WTC11 (cell line): Measurements from ENCODE around the gene DDB1. TPM values are rescaled to one million over a fixed set of nuclear protein-coding genes. Genes with fewer than 3 reads are reported as not detected.

Experiments used
- ATAC-seq: fragments of 200-7000 bp; cut with Tn5 transposase; 2 replicates; pipeline ENCODE4 v1.10.0; 2021; ENCODE audit warnings: mild to moderate bottlenecking, moderate library complexity
- CTCF ChIA-PET: fragments of 300-600 bp; sonication (Branson Sonifier 250); formaldehyde crosslinking; loops from one replicate; lab custom pipeline; 2021; ENCODE audit warnings: antibody characterized with exemption; lab: Charles Lee
- POLR2A ChIA-PET: fragments of 350-600 bp; sonication (Branson Sonifier 250); formaldehyde crosslinking; loops from one replicate; lab custom pipeline; 2021; ENCODE audit warnings: antibody characterized with exemption; lab: Charles Lee
- DNase-seq: peaks from one replicate; pipeline ENCODE4 v3.0.0; 2021; ENCODE audit warnings: low spot score
- H3K27ac Mint-ChIP-seq: 2 replicates; pipeline ENCODE4 v1.8.0; 2021; ENCODE audit warnings: mixed read lengths
- H3K27me3 Mint-ChIP-seq: 2 replicates; pipeline ENCODE4 v1.8.0; 2021; ENCODE audit warnings: low read depth, mild to moderate bottlenecking, moderate library complexity, mixed read lengths
- H3K36me3 Mint-ChIP-seq: 2 replicates; pipeline ENCODE4 v1.8.0; 2021; ENCODE audit warnings: mixed read lengths
- H3K4me1 Mint-ChIP-seq: 2 replicates; pipeline ENCODE4 v1.8.0; 2022; ENCODE audit warnings: mixed read lengths
- H3K4me3 Mint-ChIP-seq: 2 replicates; pipeline ENCODE4 v1.8.0; 2021; ENCODE audit warnings: mild to moderate bottlenecking, moderate library complexity, mixed read lengths
- H3K9me3 Mint-ChIP-seq: 2 replicates; pipeline ENCODE4 v1.8.0; 2021; ENCODE audit warnings: mixed read lengths
- AFF4 ChIP-seq: sonication (generic); formaldehyde crosslinking; IDR thresholded peaks from 2 replicates; pipeline ENCODE4 v1.8.1; 2023; ENCODE audit warnings: mild to moderate bottlenecking, missing genetic modification reagents, borderline replicate concordance
- ATF2 ChIP-seq: sonication (generic); formaldehyde crosslinking; IDR thresholded peaks from 2 replicates; pipeline ENCODE4 v1.8.1; 2022; ENCODE audit warnings: low read depth, missing genetic modification reagents, borderline replicate concordance
- E2F5 ChIP-seq: sonication (generic); formaldehyde crosslinking; IDR thresholded peaks from 2 replicates; pipeline ENCODE4 v1.8.1; 2022; ENCODE audit warnings: mild to moderate bottlenecking, moderate library complexity, missing genetic modification reagents
- EMX1 ChIP-seq: fragments of 250-450 bp; sonication (Bioruptor Pico); IDR thresholded peaks from 2 replicates; pipeline ENCODE4 v1.8.0; 2021; ENCODE audit warnings: mild to moderate bottlenecking
- ESRRA ChIP-seq: sonication (generic); formaldehyde crosslinking; IDR thresholded peaks from 2 replicates; pipeline ENCODE4 v1.8.1; 2022; ENCODE audit warnings: mild to moderate bottlenecking, missing genetic modification reagents, borderline replicate concordance
- FOXK1 ChIP-seq: sonication (generic); formaldehyde crosslinking; IDR thresholded peaks from 2 replicates; pipeline ENCODE4 v1.8.0; 2022; ENCODE audit warnings: mild to moderate bottlenecking, moderate library complexity, missing genetic modification reagents
- OVOL2 ChIP-seq: fragments of 250-450 bp; sonication (Bioruptor Pico); IDR thresholded peaks from 2 replicates; pipeline ENCODE4 v1.9.0; 2021; ENCODE audit warnings: mild to moderate bottlenecking, borderline replicate concordance
- SOX15 ChIP-seq: fragments of 250-450 bp; sonication (Bioruptor Pico); IDR thresholded peaks from 2 replicates; pipeline ENCODE4 v1.9.0; 2021; ENCODE audit warnings: mild to moderate bottlenecking
- ZNF121 ChIP-seq: sonication (generic); formaldehyde crosslinking; IDR thresholded peaks from 2 replicates; pipeline ENCODE4 v1.8.0; 2023; ENCODE audit warnings: missing genetic modification reagents
- total RNA-seq: library from RNA; stranded (reverse); gene quantifications from 3 replicates; pipeline ENCODE4 v1.2.3, GENCODE V29; 2021
- TF ChIP-seq, protein P1 (sequence below): sonication (generic); formaldehyde crosslinking; IDR thresholded peaks from 2 replicates; pipeline ENCODE4 v1.8.1; 2022; ENCODE audit warnings: low read depth, mild to moderate bottlenecking, moderate library complexity, missing genetic modification reagents, borderline replicate concordance
- TF ChIP-seq, protein P2 (sequence below): fragments of 250-450 bp; sonication (Bioruptor Pico); IDR thresholded peaks from 2 replicates; pipeline ENCODE4 v1.9.0; 2021; ENCODE audit warnings: mild to moderate bottlenecking
- TF ChIP-seq, protein P3 (sequence below): fragments of 250-450 bp; sonication (Bioruptor Pico); IDR thresholded peaks from 2 replicates; pipeline ENCODE4 v1.9.0; 2021; ENCODE audit warnings: mild to moderate bottlenecking, borderline replicate concordance
- TF ChIP-seq, protein P4 (sequence below): sonication (generic); formaldehyde crosslinking; IDR thresholded peaks from 2 replicates; pipeline ENCODE4 v1.8.0; 2023; ENCODE audit warnings: missing genetic modification reagents
- TF ChIP-seq, protein P5 (sequence below): sonication (generic); formaldehyde crosslinking; IDR thresholded peaks from 2 replicates; pipeline ENCODE4 v1.8.1; 2023; ENCODE audit warnings: mild to moderate bottlenecking, missing genetic modification reagents
- TF ChIP-seq, protein P6 (sequence below): sonication (generic); formaldehyde crosslinking; IDR thresholded peaks from 2 replicates; pipeline ENCODE4 v1.8.1; 2023; ENCODE audit warnings: mild to moderate bottlenecking, missing genetic modification reagents, moderate library complexity

DDB1 gene
- total RNA-seq, 1 experiment from 2014 or later: 316 TPM

DNA sequence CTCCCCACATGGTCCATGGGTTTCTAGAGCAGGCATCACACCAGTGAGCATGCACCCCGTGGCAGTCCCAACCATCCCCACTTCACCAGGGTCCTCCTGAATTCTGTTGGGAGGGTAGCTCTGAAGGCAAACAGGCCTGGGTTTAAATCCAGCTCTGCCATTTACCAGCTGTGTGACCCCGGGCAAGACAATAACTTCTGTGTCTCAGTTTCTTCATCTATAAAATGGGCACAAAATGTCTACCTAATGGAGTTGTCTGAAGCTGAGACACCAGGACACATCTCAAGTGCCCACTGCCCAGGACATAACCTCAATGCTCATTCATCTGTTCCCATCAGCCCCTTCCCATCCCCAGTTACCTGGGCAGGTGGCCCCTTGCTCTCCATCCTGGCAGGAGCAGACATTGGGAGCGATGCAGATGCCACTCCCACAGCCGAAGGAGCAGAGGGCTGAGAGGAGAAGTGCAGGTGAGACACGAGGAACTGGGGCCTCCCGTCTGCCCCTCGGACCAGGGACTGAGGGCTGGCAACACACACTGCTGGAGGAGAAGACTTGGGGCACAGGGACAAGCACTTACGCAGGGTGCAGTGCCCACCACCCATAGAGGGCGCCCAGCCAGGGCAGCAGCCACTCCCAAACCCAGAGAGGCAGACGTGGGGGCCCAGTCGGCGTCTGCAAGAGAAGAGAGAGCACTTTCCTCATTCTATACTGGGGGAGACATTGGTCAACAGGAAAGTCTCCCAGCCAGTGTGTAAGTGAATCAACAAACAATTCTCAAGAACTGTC is 41.8 kb downstream of the DDB1 start (continued):
- TF ChIP-seq, protein P1, sequence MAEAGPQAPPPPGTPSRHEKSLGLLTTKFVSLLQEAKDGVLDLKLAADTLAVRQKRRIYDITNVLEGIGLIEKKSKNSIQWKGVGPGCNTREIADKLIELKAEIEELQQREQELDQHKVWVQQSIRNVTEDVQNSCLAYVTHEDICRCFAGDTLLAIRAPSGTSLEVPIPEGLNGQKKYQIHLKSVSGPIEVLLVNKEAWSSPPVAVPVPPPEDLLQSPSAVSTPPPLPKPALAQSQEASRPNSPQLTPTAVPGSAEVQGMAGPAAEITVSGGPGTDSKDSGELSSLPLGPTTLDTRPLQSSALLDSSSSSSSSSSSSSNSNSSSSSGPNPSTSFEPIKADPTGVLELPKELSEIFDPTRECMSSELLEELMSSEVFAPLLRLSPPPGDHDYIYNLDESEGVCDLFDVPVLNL (CRISPR knock-in tag): no peak
- TF ChIP-seq EMX1: no peak
- no peak for TF ChIP-seq ZNF121 (CRISPR knock-in tag)
- TF ChIP-seq, protein P2, sequence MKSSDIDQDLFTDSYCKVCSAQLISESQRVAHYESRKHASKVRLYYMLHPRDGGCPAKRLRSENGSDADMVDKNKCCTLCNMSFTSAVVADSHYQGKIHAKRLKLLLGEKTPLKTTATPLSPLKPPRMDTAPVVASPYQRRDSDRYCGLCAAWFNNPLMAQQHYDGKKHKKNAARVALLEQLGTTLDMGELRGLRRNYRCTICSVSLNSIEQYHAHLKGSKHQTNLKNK (CRISPR knock-in tag): no peak
- TF ChIP-seq, protein P3, sequence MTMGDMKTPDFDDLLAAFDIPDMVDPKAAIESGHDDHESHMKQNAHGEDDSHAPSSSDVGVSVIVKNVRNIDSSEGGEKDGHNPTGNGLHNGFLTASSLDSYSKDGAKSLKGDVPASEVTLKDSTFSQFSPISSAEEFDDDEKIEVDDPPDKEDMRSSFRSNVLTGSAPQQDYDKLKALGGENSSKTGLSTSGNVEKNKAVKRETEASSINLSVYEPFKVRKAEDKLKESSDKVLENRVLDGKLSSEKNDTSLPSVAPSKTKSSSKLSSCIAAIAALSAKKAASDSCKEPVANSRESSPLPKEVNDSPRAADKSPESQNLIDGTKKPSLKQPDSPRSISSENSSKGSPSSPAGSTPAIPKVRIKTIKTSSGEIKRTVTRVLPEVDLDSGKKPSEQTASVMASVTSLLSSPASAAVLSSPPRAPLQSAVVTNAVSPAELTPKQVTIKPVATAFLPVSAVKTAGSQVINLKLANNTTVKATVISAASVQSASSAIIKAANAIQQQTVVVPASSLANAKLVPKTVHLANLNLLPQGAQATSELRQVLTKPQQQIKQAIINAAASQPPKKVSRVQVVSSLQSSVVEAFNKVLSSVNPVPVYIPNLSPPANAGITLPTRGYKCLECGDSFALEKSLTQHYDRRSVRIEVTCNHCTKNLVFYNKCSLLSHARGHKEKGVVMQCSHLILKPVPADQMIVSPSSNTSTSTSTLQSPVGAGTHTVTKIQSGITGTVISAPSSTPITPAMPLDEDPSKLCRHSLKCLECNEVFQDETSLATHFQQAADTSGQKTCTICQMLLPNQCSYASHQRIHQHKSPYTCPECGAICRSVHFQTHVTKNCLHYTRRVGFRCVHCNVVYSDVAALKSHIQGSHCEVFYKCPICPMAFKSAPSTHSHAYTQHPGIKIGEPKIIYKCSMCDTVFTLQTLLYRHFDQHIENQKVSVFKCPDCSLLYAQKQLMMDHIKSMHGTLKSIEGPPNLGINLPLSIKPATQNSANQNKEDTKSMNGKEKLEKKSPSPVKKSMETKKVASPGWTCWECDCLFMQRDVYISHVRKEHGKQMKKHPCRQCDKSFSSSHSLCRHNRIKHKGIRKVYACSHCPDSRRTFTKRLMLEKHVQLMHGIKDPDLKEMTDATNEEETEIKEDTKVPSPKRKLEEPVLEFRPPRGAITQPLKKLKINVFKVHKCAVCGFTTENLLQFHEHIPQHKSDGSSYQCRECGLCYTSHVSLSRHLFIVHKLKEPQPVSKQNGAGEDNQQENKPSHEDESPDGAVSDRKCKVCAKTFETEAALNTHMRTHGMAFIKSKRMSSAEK: no peak
- TF ChIP-seq ATF2 (CRISPR knock-in tag): no peak

- peaks cover 5% of the 10 kb centered on the region; the same call in 1 of the 2 replicates for H3K27me3 Mint-ChIP-seq
- no peaks in the 10 kb centered on the region for H3K4me1 Mint-ChIP-seq
- DNase-seq (no peak), ATAC-seq (no peak)
- peak overlapping the region; percentile 91 for H3K27ac Mint-ChIP-seq
- H3K36me3 Mint-ChIP-seq: peaks cover 37% of the 10 kb centered on the region
- no peak overlapping the region for H3K4me3 Mint-ChIP-seq
- CTCF ChIA-PET: interaction anchor here (0.6 kb wide), 1 partner anchor 77 kb away, joined by 3 read pairs; no protein-coding TSS in a partner anchor
- POLR2A ChIA-PET: no interaction called here
- no peaks in the 10 kb centered on the region for H3K9me3 Mint-ChIP-seq
- TF ChIP-seq OVOL2 (no peak), AFF4 (CRISPR knock-in tag) (no peak), SOX15 (no peak), E2F5 (no peak), ESRRA (CRISPR knock-in tag) (no peak), FOXK1 (CRISPR knock-in tag) (no peak)
- TF ChIP-seq, protein P4, sequence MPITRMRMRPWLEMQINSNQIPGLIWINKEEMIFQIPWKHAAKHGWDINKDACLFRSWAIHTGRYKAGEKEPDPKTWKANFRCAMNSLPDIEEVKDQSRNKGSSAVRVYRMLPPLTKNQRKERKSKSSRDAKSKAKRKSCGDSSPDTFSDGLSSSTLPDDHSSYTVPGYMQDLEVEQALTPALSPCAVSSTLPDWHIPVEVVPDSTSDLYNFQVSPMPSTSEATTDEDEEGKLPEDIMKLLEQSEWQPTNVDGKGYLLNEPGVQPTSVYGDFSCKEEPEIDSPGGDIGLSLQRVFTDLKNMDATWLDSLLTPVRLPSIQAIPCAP (CRISPR knock-in tag): no peak
- TF ChIP-seq, protein P5, sequence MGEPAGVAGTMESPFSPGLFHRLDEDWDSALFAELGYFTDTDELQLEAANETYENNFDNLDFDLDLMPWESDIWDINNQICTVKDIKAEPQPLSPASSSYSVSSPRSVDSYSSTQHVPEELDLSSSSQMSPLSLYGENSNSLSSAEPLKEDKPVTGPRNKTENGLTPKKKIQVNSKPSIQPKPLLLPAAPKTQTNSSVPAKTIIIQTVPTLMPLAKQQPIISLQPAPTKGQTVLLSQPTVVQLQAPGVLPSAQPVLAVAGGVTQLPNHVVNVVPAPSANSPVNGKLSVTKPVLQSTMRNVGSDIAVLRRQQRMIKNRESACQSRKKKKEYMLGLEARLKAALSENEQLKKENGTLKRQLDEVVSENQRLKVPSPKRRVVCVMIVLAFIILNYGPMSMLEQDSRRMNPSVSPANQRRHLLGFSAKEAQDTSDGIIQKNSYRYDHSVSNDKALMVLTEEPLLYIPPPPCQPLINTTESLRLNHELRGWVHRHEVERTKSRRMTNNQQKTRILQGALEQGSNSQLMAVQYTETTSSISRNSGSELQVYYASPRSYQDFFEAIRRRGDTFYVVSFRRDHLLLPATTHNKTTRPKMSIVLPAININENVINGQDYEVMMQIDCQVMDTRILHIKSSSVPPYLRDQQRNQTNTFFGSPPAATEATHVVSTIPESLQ (CRISPR knock-in tag): no peak
- TF ChIP-seq, protein P6, sequence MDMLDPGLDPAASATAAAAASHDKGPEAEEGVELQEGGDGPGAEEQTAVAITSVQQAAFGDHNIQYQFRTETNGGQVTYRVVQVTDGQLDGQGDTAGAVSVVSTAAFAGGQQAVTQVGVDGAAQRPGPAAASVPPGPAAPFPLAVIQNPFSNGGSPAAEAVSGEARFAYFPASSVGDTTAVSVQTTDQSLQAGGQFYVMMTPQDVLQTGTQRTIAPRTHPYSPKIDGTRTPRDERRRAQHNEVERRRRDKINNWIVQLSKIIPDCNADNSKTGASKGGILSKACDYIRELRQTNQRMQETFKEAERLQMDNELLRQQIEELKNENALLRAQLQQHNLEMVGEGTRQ: no peak
These were observed 45.4 kb downstream of the DDB1 start for GRCh38 chr11:61287338-61287977.
